Hypothalamus (tissue), 51 donors: ENCODE data around the gene PLEKHF1.

Experiments
- DNase-seq, 51 donors: peaks; one replicate each; lab custom pipeline; 2025; lab: John Stamatoyannopoulos, UW

The PLEKHF1 gene

GRCh38 chr19:29715701-29716581, 50.7 kb downstream of the PLEKHF1 start:
- DNase-seq, result peak in 1 of 51 donors; percentile 46

GRCh38 chr19:29717051-29717450, 51.8 kb downstream of the PLEKHF1 start:
- no peak for DNase-seq

- peak in 12 of 51 donors; percentile 2 to 51 (median 24) for DNase-seq
Observed at GRCh38 chr19:29724102-29724641, 58.9 kb downstream of the PLEKHF1 start.

GRCh38 chr19:29724746-29725145, 59.5 kb downstream of the PLEKHF1 start:
- DNase-seq, result no peak
